ENCODE measurements around the gene SLC25A48. TPM values are rescaled to one million over a fixed set of nuclear protein-coding genes. Genes with fewer than 3 reads are reported as not detected.

The SLC25A48 gene
- total RNA-seq, 4 donors from 2014 or later, result 0.33 TPM; not detected in 3

DNA sequence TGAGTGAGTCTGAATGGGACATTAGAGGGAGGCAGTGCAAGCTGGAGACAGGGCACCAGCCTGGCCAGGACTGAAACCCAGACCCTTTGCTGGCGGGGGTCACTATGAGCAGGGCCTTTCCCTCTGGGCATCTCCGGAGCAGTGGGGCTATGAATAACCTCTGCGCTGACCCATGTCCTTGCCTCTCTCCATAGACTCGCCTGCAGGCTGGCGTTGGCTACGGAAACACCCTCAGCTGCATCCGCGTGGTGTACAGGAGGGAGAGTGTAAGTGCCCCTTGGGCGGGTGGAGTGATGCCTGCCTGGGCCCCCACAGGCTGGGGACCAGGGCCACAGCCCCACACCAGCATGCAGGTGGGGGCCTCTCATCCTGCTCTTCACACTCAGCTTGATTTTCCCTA, 15.8 kb downstream of the SLC25A48 start:
- H3K27ac ChIP-seq, result no peak overlapping the region
- no peaks in the 10 kb centered on the region for H3K4me1 ChIP-seq
- intact Hi-C loops (cut with DNase I), result no loop called here
- DNase-seq, result no peak
- no peak overlapping the region for H3K4me3 ChIP-seq (replicated peaks in 1 of 3)
- no peaks in the 10 kb centered on the region for H3K36me3 ChIP-seq
- no peaks in the 10 kb centered on the region for H3K27me3 ChIP-seq
- 91 to 92% methylated on average over 8 to 9 of the region's 9 CpGs for WGBS, 2 donors
- no peaks in the 10 kb centered on the region for H3K9me3 ChIP-seq
- TF ChIP-seq POLR2A (IDR thresholded peaks at IDR 0.05), result no peak
- TF ChIP-seq, protein P1, sequence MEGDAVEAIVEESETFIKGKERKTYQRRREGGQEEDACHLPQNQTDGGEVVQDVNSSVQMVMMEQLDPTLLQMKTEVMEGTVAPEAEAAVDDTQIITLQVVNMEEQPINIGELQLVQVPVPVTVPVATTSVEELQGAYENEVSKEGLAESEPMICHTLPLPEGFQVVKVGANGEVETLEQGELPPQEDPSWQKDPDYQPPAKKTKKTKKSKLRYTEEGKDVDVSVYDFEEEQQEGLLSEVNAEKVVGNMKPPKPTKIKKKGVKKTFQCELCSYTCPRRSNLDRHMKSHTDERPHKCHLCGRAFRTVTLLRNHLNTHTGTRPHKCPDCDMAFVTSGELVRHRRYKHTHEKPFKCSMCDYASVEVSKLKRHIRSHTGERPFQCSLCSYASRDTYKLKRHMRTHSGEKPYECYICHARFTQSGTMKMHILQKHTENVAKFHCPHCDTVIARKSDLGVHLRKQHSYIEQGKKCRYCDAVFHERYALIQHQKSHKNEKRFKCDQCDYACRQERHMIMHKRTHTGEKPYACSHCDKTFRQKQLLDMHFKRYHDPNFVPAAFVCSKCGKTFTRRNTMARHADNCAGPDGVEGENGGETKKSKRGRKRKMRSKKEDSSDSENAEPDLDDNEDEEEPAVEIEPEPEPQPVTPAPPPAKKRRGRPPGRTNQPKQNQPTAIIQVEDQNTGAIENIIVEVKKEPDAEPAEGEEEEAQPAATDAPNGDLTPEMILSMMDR (IDR thresholded peaks at IDR 0.05), result no peak

DNA sequence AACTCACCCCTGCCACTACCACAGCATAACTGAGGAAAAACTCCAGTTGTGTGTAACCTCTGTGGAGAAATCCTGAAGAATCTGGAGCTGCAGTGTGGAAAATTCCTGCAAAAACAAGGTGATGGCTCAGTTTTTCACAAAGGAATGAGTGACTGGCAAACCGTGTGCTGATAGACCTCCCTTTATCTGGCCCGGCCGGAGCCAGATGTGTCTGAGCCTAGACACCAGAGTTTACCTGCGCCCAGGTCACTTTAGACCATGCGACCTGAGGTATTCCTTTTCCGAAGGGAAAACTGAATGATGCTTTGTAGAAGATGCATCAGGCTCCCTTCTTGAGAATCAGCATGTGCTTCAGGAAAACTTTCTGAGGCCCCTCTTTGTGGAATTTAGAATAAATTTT, 16.2 kb downstream of the SLC25A48 start:
- no peak overlapping the region for H3K4me3 ChIP-seq (replicated peaks in 1 of 3)
- no peaks in the 10 kb centered on the region for H3K27me3 ChIP-seq
- intact Hi-C loops (cut with DNase I), result no loop called here
- no peak for DNase-seq
- 89 to 92% methylated on average over 6 of the region's 6 CpGs for WGBS, 2 donors
- H3K36me3 ChIP-seq, result no peaks in the 10 kb centered on the region
- no peaks in the 10 kb centered on the region for H3K4me1 ChIP-seq
- H3K27ac ChIP-seq, result no peak overlapping the region
- no peaks in the 10 kb centered on the region for H3K9me3 ChIP-seq
- TF ChIP-seq POLR2A (IDR thresholded peaks at IDR 0.05), result no peak
- TF ChIP-seq, protein P1 (IDR thresholded peaks at IDR 0.05), result no peak

DNA sequence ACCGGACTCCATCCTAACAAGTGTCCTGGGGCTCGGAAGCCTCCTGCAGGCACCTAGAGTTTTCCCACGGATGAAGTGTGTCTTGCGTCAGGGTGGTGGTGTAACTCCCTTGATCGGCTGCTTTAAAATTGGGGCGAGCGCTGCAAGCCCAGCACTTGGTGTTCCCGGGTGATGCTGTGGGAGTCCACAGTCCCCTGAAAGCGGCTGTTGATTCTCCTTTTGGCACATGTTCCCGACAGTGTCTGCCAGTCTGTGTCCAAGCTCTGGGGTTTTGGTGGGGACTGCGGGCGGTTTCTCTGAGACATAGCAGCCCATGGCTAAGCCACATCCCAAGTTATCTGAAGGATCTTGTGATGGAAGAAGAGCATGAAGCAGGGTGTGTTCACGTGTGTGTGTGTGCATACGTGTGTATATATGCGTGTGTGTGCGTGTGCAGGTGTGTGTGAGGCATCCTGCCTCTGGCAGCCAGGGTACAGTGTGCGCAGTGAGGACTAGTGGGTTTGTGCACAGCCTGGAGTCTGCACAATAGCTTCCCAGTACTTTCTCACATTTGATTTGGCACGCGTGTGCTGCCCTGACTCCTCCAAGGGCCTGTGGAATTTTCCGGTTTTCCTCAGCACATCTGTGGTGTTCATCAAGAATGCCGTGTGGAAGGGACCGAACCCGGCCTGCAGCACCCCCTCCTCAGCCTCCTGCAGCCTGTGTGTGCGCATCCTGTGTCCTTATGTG, 16.9 kb downstream of the SLC25A48 start:
- no peak for DNase-seq
- Histone ChIP-seq H3K4me1 (no peaks in the 10 kb centered on the region), H3K27ac (no peak overlapping the region), H3K9me3 (no peaks in the 10 kb centered on the region), H3K27me3 (no peaks in the 10 kb centered on the region), H3K36me3 (no peaks in the 10 kb centered on the region), H3K4me3 (replicated peaks in 1 of 3) (no peak overlapping the region)
- TF ChIP-seq, protein P1 (IDR thresholded peaks at IDR 0.05), result no peak
- no peak for TF ChIP-seq POLR2A (IDR thresholded peaks at IDR 0.05)
- intact Hi-C loops (cut with DNase I), result no loop called here
- WGBS, 2 donors, result 85 to 91% methylated on average over 16 to 24 of the region's 24 CpGs

DNA sequence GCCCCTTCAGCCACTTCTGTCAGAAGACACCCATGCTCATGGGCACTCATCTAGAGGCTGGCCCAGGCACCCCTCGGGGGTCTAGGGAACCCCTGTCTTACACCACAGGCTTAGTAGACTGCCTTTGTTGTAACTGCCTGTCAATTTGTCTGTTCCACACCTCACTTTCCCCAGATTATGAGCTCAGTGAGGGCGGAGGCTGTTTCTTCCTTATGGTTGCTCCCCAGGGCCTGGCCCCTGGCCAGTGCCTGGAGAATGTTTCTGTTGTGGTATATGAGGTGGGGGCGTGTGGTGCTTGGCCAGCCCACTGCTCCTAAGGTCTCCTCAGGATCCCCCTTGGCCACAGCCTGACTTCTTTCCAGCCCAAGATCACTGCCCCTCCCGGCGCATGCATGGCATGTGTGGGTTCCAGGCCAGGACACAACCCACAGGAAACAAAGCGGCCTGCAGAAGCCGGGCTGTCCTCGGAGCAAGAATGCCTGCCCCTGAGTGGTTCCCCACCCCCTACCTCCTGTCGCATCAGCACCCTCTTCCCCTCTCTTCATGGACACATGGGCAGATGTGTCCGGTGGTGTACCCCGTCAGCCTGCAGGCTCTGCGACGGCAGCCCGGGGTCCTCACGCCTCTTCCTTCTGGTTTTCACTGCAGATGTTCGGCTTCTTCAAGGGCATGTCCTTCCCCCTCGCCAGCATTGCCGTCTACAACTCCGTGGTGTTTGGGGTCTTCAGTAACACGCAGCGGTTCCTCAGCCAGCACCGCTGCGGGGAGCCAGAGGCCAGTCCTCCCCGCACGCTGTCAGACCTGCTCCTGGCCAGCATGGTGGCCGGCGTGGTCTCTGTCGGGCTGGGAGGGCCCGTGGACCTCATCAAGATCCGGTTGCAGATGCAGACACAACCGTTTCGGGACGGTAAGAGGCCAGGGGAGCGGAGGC, 17.7 kb downstream of the SLC25A48 start:
- 91 to 93% methylated on average over 27 to 34 of the region's 34 CpGs for WGBS, 2 donors
- Histone ChIP-seq H3K27ac (no peak overlapping the region), H3K4me1 (no peaks in the 10 kb centered on the region), H3K27me3 (no peaks in the 10 kb centered on the region), H3K9me3 (no peaks in the 10 kb centered on the region), H3K36me3 (no peaks in the 10 kb centered on the region), H3K4me3 (replicated peaks in 1 of 3) (no peak overlapping the region)
- intact Hi-C loops (cut with DNase I), result no loop called here
- no peak for DNase-seq
- no peak for TF ChIP-seq POLR2A (IDR thresholded peaks at IDR 0.05)
- TF ChIP-seq, protein P1 (IDR thresholded peaks at IDR 0.05), result no peak
